HepG2 (cell line): ENCODE data around the gene CPT1B. TPM values are rescaled to one million over a fixed set of nuclear protein-coding genes. Genes with fewer than 3 reads are reported as not detected.

Source experiments
- ATAC-seq: fragments of 200-7000 bp; cut with Tn5 transposase; 3 replicates; pipeline ENCODE4 v1.9.1; 2020; ENCODE audit warnings: mild to moderate bottlenecking, moderate library complexity
- BruUV-seq: library from RNA; stranded (reverse); fragments of 400-500 nt; replicated peaks from 2 replicates; lab custom pipeline; 2021; lab: Mats Ljungman, UMichigan
- CTCF ChIA-PET: fragments of 300-600 bp; formaldehyde crosslinking; extraction: SDS; loops from one replicate; lab custom pipeline; 2021; ENCODE audit warnings: low total read pairs, inconsistent platforms, low intra/inter-chr PET ratio; lab: Yijun Ruan, JAX
- POLR2A ChIA-PET: fragments of 350-600 bp; sonication (Branson Sonifier 250); formaldehyde crosslinking; loops from one replicate; lab custom pipeline; 2020; ENCODE audit warnings: antibody characterized with exemption, inconsistent platforms; lab: Yijun Ruan, JAX
- DNase-seq: peaks from one replicate; pipeline ENCODE4 v3.0.0-alpha.2; 2015; ENCODE audit warnings: low spot score
- FAIRE-seq: peaks from 3 replicates; lab custom pipeline; 2011; peaks lifted over from hg19 to GRCh38; lab: Jason Lieb, UNC
- H2AFZ ChIP-seq: one replicate; pipeline ENCODE4 v1.6.1; 2011; ENCODE audit warnings: low read length, inconsistent platforms
- H3K27ac ChIP-seq: fragments of 300-600 bp; 3 replicates; pipeline ENCODE4 v1.8.0; 2011; ENCODE audit warnings: mixed run types, mild to moderate bottlenecking, mixed read lengths, low read length, inconsistent platforms; ENCODE audit not compliant: insufficient read depth; ENCODE audit errors: extremely low read length
- H3K27me3 ChIP-seq, 2 experiments: fragments of 200-600 bp in 1 of 2; 2 replicates in 1 of 2; 3 replicates in 1 of 2; pipeline versions ENCODE4 v1.6.0 to v1.8.0; 2011; ENCODE audit warnings: low read length in 2 of 2, mild to moderate bottlenecking in 2 of 2, moderate library complexity in 2 of 2, inconsistent platforms in 1 of 2; ENCODE audit not compliant: insufficient read depth in 2 of 2, control insufficient read depth in 1 of 2
- H3K36me3 ChIP-seq, 2 experiments: fragments of 200-600 bp in 1 of 2; replicated peaks in 1 of 2; 2 replicates in 1 of 2; 3 replicates in 1 of 2; pipeline versions ENCODE4 v1.5.1 to v1.8.0; 2011; ENCODE audit warnings: low read length in 2 of 2, inconsistent platforms in 1 of 2; ENCODE audit not compliant: insufficient read depth in 2 of 2, control insufficient read depth in 1 of 2
- H3K4me1 ChIP-seq: 2 replicates; pipeline ENCODE4 v1.5.1; 2012; ENCODE audit warnings: low read length, inconsistent platforms; ENCODE audit not compliant: insufficient read depth
- H3K4me2 ChIP-seq: 2 replicates; pipeline ENCODE4 v1.6.0; 2011; ENCODE audit warnings: low read depth, low read length, inconsistent platforms
- H3K4me3 ChIP-seq, 3 experiments: fragments of 200-600 bp in 1 of 3; sonication (generic), shearing (Covaris generic) in 1 of 3; replicated peaks in 1 of 3; 2 replicates each; pipeline ENCODE4 v1.5.1; 2011 to 2016; ENCODE audit warnings: low read length in 3 of 3, inconsistent platforms in 2 of 3, low read depth in 2 of 3, mild to moderate bottlenecking in 2 of 3, control low read depth in 1 of 3, mixed read lengths in 1 of 3; ENCODE audit not compliant: insufficient read depth in 1 of 3
- H3K79me2 ChIP-seq: one replicate; pipeline ENCODE4 v1.6.1; 2011; ENCODE audit warnings: low read length, inconsistent platforms; ENCODE audit not compliant: insufficient read depth
- H3K9ac ChIP-seq: 2 replicates; pipeline ENCODE4 v1.6.0; 2011; ENCODE audit warnings: mild to moderate bottlenecking, low read depth, low read length, inconsistent platforms; ENCODE audit not compliant: insufficient read depth
- H3K9me3 ChIP-seq: 2 replicates; pipeline ENCODE4 v1.5.1; 2012; ENCODE audit warnings: mild to moderate bottlenecking, low read length
- H4K20me1 ChIP-seq: 2 replicates; pipeline ENCODE4 v1.6.0; 2011; ENCODE audit warnings: inconsistent platforms, mild to moderate bottlenecking, low read length, moderate library complexity; ENCODE audit not compliant: insufficient read depth
- EEA1 ChIP-seq: sonication (generic); formaldehyde crosslinking; IDR thresholded peaks from 2 replicates; pipeline ENCODE4 v1.5.1; 2020; ENCODE audit warnings: mild to moderate bottlenecking, missing genetic modification reagents, borderline replicate concordance
- FOXK1 ChIP-seq: sonication (generic); formaldehyde crosslinking; IDR thresholded peaks from 2 replicates; pipeline ENCODE4 v1.4.0; 2020; ENCODE audit warnings: low read depth, missing genetic modification reagents, borderline replicate concordance
- HOXD1 ChIP-seq: sonication (generic); formaldehyde crosslinking; IDR thresholded peaks from 2 replicates; pipeline ENCODE4 v1.5.0; 2020; ENCODE audit warnings: missing genetic modification reagents
- KDM4B ChIP-seq: sonication (generic); formaldehyde crosslinking; IDR thresholded peaks from 2 replicates; pipeline ENCODE4 v1.4.0; 2020; ENCODE audit warnings: missing genetic modification reagents
- KDM5B ChIP-seq: sonication (generic); formaldehyde crosslinking; IDR thresholded peaks from 2 replicates; pipeline ENCODE4 v1.4.0; 2020; ENCODE audit warnings: missing genetic modification reagents, mild to moderate bottlenecking, borderline replicate concordance
- MZF1 ChIP-seq: sonication (generic); formaldehyde crosslinking; IDR thresholded peaks from 2 replicates; pipeline ENCODE4 v1.8.1; 2023; ENCODE audit warnings: mild to moderate bottlenecking, missing genetic modification reagents, borderline replicate concordance
- PTBP1 ChIP-seq: fragments of 200-400 bp; formaldehyde crosslinking; IDR thresholded peaks from 2 replicates; pipeline ENCODE4 v1.6.1; 2018; ENCODE audit warnings: low read length, low read depth; ENCODE audit not compliant: poor library complexity, severe bottlenecking
- RARA ChIP-seq: IDR thresholded peaks from 2 replicates; pipeline ENCODE4 v1.6.1; 2016; ENCODE audit warnings: missing genetic modification reagents, missing compliant biosample characterization
- SKI ChIP-seq: fragments of 450-650 bp; IDR thresholded peaks from one replicate; pipeline ENCODE4 v1.6.1; 2018; ENCODE audit warnings: mild to moderate bottlenecking; ENCODE audit not compliant: partially characterized antibody
- WIZ ChIP-seq: sonication (generic); formaldehyde crosslinking; IDR thresholded peaks from 2 replicates; pipeline ENCODE4 v1.5.1; 2020; ENCODE audit warnings: mild to moderate bottlenecking, missing genetic modification reagents
- ZNF562 ChIP-seq: sonication (generic); formaldehyde crosslinking; IDR thresholded peaks from 2 replicates; pipeline ENCODE4 v1.8.0; 2022; ENCODE audit warnings: missing genetic modification reagents, borderline replicate concordance
- ZNF572 ChIP-seq: sonication (generic); formaldehyde crosslinking; IDR thresholded peaks from 2 replicates; pipeline ENCODE4 v1.5.1; 2020; ENCODE audit warnings: mild to moderate bottlenecking, missing genetic modification reagents
- ZSCAN21 ChIP-seq: sonication (generic); formaldehyde crosslinking; IDR thresholded peaks from 2 replicates; pipeline ENCODE4 v1.8.0; 2022; ENCODE audit warnings: mild to moderate bottlenecking, missing genetic modification reagents, moderate library complexity, borderline replicate concordance
- WGBS: methylation state at CpG from one replicate; pipeline ENCODE4 v1.1.6; 2017; ENCODE audit warnings: low lambda C conversion rate; 5-methylcytosine and 5-hydroxymethylcytosine counted together
- in situ Hi-C: cut with HindIII; loops from 2 replicates; pipeline ENCODE4 v1.10.0; 2017; ENCODE audit warnings: low pct_unique_long_range_greater_than_20kb; ENCODE audit not compliant: extremely low pct_ligation_motif_present
- intact Hi-C: fragments of 100-400 bp; cut with micrococcal nuclease; formaldehyde crosslinking; loops from one replicate; pipeline ENCODE4 v1.10.0; 2022; ENCODE audit not compliant: unreplicated experiment
- polyA plus RNA-seq, 8 experiments: library from polyadenylated mRNA; depleted of rRNA in 3 of 8; stranded (reverse) in 7 of 8; unstranded in 1 of 8; fragments of >200 nt; fragmentation: Illumina TruSeq in 4 of 8; extraction: Trizol in 4 of 8; gene quantifications; 2 replicates each; pipeline versions ENCODE4 v1.2.1 to v1.2.3, GENCODE V29; 2011 to 2016; ENCODE audit warnings: low read depth in 4 of 8, missing spikeins in 1 of 8, mixed read lengths in 1 of 8; ENCODE audit not compliant: insufficient read depth in 1 of 8
- total RNA-seq, 5 experiments: library from RNA; depleted of rRNA; stranded (reverse); fragments of >200 nt; fragmentation: Illumina TruSeq; extraction: Trizol; gene quantifications; 2 replicates each; pipeline ENCODE4 v1.2.3, GENCODE V29; 2016; ENCODE audit warnings: low read depth in 1 of 5
- TF ChIP-seq, protein P1 (sequence below): sonication (generic); formaldehyde crosslinking; IDR thresholded peaks from 2 replicates; pipeline ENCODE4 v1.4.0; 2020; ENCODE audit warnings: missing genetic modification reagents
- TF ChIP-seq, protein P2 (sequence below): IDR thresholded peaks from 2 replicates; pipeline ENCODE4 v1.6.1; 2016; ENCODE audit warnings: missing compliant biosample characterization, missing genetic modification reagents, borderline replicate concordance

The CPT1B gene
- total and polyA plus RNA-seq, 2 of the 13 experiments (the other 11 are each of a cell fraction or from before 2014, with no cell fraction given) = 9.2 to 19.5 TPM

DNA sequence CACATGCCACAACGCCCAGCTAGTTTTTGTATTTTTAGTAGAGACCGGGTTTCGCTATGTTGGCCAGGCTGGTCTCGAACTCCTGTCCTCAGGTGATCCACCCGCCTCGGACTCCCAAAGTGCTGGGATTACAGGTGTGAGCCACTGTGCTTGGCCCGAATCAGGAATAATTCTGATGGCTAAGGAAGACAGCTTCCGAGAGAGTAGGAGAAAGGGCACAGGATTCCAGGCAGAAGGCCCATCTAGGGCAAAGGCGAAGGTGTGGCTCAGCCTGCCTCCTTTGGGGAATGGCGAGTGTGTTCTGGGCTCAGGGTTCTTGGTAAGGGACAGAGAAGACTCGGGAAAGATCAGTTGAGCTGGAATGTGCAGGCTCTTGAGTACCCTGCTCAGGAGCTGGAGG lies 13.9 kb downstream of the CPT1B start (continued):
- TF ChIP-seq, protein P1, sequence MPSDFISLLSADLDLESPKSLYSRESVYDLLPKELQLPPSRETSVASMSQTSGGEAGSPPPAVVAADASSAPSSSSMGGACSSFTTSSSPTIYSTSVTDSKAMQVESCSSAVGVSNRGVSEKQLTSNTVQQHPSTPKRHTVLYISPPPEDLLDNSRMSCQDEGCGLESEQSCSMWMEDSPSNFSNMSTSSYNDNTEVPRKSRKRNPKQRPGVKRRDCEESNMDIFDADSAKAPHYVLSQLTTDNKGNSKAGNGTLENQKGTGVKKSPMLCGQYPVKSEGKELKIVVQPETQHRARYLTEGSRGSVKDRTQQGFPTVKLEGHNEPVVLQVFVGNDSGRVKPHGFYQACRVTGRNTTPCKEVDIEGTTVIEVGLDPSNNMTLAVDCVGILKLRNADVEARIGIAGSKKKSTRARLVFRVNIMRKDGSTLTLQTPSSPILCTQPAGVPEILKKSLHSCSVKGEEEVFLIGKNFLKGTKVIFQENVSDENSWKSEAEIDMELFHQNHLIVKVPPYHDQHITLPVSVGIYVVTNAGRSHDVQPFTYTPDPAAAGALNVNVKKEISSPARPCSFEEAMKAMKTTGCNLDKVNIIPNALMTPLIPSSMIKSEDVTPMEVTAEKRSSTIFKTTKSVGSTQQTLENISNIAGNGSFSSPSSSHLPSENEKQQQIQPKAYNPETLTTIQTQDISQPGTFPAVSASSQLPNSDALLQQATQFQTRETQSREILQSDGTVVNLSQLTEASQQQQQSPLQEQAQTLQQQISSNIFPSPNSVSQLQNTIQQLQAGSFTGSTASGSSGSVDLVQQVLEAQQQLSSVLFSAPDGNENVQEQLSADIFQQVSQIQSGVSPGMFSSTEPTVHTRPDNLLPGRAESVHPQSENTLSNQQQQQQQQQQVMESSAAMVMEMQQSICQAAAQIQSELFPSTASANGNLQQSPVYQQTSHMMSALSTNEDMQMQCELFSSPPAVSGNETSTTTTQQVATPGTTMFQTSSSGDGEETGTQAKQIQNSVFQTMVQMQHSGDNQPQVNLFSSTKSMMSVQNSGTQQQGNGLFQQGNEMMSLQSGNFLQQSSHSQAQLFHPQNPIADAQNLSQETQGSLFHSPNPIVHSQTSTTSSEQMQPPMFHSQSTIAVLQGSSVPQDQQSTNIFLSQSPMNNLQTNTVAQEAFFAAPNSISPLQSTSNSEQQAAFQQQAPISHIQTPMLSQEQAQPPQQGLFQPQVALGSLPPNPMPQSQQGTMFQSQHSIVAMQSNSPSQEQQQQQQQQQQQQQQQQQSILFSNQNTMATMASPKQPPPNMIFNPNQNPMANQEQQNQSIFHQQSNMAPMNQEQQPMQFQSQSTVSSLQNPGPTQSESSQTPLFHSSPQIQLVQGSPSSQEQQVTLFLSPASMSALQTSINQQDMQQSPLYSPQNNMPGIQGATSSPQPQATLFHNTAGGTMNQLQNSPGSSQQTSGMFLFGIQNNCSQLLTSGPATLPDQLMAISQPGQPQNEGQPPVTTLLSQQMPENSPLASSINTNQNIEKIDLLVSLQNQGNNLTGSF (CRISPR knock-in tag) = no peak
- no peak for TF ChIP-seq ZNF562 (CRISPR knock-in tag)
- no peak for TF ChIP-seq MZF1 (CRISPR knock-in tag)
- no peak for TF ChIP-seq PTBP1

DNA sequence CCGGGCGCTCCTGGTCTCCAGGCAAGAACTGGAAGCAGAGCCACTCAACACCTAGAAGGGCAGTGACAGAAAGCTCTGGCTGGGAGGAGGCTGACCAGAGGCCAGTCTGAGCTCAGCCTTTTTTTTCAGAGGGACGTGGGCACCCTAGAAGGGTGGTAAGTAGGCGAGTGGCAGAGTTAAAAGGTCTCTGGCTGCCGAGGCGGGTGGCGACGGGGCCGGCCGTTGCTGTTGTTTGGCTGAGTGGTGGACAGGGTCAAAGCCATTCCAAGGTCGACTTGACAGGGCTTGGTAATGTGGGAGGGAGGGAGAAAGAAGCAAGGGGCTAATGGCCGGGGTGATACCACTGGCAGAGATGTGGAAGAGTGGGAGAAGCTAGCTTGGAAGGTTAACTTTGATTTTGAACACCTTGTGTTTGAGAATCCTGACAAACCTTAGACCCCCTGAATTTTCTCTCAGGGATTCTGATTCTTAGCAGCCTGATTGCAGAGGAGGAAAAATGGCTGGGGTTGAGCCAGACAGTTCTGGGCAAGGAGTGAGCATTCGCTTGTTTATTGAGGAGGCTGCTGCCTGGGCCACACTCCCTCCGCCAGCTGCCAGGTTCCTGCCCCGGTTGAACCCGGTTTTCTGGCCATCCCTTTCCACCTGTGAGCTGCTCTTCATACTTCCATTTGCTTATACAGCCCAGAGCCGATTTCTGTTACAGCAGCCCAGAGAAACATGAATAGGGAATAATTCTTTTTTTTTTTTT lies 14.6 kb downstream of the CPT1B start:
- peaks cover 21% of the 10 kb centered on the region for H3K4me1 ChIP-seq
- H3K79me2 ChIP-seq = no peaks in the 10 kb centered on the region
- WGBS = 7% methylated on average over 17 of the region's 17 CpGs
- H3K9me3 ChIP-seq = no peaks in the 10 kb centered on the region
- peak overlapping the region; percentile 89 for H3K4me2 ChIP-seq
- peaks cover 0 to 16% of the 10 kb centered on the region in 2 experiments; a peak in 1 of 5 replicates for H3K27me3 ChIP-seq
- in situ Hi-C loops = no loop called here
- H3K36me3 ChIP-seq = no peaks in the 10 kb centered on the region
- H3K27ac ChIP-seq = peak overlapping the region; percentile 55
- no peaks in the 10 kb centered on the region for H4K20me1 ChIP-seq
- intact Hi-C loops = loop anchor here (5.0 kb wide), 1 partner anchor 36 kb away; the partner anchor contains the start of gene SCO2
- FAIRE-seq (no peak), DNase-seq (peak; percentile 34), ATAC-seq (peak; percentile 65)
- no TSS peak for BruUV-seq
- H2AFZ ChIP-seq = no peak overlapping the region
- H3K4me3 ChIP-seq = peak overlapping the region; percentile 68 to 85 (median 71)
- CTCF ChIA-PET = no interaction called here
- peak overlapping the region; percentile 64 for H3K9ac ChIP-seq
- POLR2A ChIA-PET = interaction anchor here (1.0 to 2.9 kb wide), 16 partner anchors 14 to 320 kb away, joined by 3 to 36 read pairs (median 6); partner anchors contain the start of genes CHKB, CPT1B, KLHDC7B and LMF2
- TF ChIP-seq, protein P2, sequence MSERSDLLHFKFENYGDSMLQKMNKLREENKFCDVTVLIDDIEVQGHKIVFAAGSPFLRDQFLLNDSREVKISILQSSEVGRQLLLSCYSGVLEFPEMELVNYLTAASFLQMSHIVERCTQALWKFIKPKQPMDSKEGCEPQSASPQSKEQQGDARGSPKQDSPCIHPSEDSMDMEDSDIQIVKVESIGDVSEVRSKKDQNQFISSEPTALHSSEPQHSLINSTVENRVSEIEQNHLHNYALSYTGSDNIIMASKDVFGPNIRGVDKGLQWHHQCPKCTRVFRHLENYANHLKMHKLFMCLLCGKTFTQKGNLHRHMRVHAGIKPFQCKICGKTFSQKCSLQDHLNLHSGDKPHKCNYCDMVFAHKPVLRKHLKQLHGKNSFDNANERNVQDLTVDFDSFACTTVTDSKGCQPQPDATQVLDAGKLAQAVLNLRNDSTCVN (CRISPR knock-in tag) = no peak
- peak; percentile 56; the same call in 1 of the 2 replicates for TF ChIP-seq FOXK1 (CRISPR knock-in tag)
- 0 out of 2 replicates have a peak, but pooled peaks have one; percentile 10 for TF ChIP-seq ZNF572
- 0 out of 2 replicates have a peak, but pooled peaks have one; percentile 32 for TF ChIP-seq EEA1 (CRISPR knock-in tag)
- TF ChIP-seq KDM5B (CRISPR knock-in tag) = 0 out of 2 replicates have a peak, but pooled peaks have one; percentile 14
- 0 out of 2 replicates have a peak, but pooled peaks have one; percentile 5 for TF ChIP-seq ZSCAN21
- TF ChIP-seq SKI = peak; percentile 60
- TF ChIP-seq RARA = peak; percentile 92
- TF ChIP-seq HOXD1 (CRISPR knock-in tag) = no peak
- no peak for TF ChIP-seq KDM4B
- TF ChIP-seq WIZ (CRISPR knock-in tag) = 0 out of 2 replicates have a peak, but pooled peaks have one; percentile 44
